CD8-positive, alpha-beta memory T cell (primary cell): Measurements from ENCODE around the gene UTRN. TPM values are rescaled to one million over a fixed set of nuclear protein-coding genes. Genes with fewer than 3 reads are reported as not detected.

Source experiments
- CTCF ChIA-PET: fragments of 350-600 bp; sonication (Branson Sonifier 250); formaldehyde crosslinking; loops from one replicate; lab custom pipeline; 2021; ENCODE audit warnings: antibody characterized with exemption; lab: Charles Lee
- POLR2A ChIA-PET: fragments of 350-600 bp; sonication (Branson Sonifier 250); formaldehyde crosslinking; loops from one replicate; lab custom pipeline; 2021; ENCODE audit warnings: antibody characterized with exemption; lab: Charles Lee
- DNase-seq, 5 donors: peaks; one replicate each; pipeline versions ENCODE4 v3.0.0 to v3.0.0-alpha.2; 2020 to 2022; ENCODE audit warnings: mixed read lengths in 1 of 5
- H3K27ac ChIP-seq: one replicate; pipeline ENCODE4 v1.7.0; 2013; ENCODE audit warnings: low read depth, mild to moderate bottlenecking, low read length, moderate library complexity
- H3K27me3 ChIP-seq: 2 replicates; pipeline ENCODE4 v1.7.0; 2013; ENCODE audit warnings: low read length, mild to moderate bottlenecking; ENCODE audit not compliant: insufficient read depth, poor library complexity, severe bottlenecking
- H3K36me3 ChIP-seq: 2 replicates; pipeline ENCODE4 v1.7.0; 2013; ENCODE audit warnings: mild to moderate bottlenecking, low read length, moderate library complexity; ENCODE audit not compliant: insufficient read depth
- H3K4me1 ChIP-seq: 2 replicates; pipeline ENCODE4 v1.7.0; 2013; ENCODE audit warnings: mild to moderate bottlenecking, low read length, moderate library complexity; ENCODE audit not compliant: insufficient read depth
- H3K4me3 ChIP-seq: 2 replicates; pipeline ENCODE4 v1.7.0; 2013; ENCODE audit warnings: mild to moderate bottlenecking, low read length
- H3K9me3 ChIP-seq: 2 replicates; pipeline ENCODE4 v1.7.0; 2013; ENCODE audit warnings: mild to moderate bottlenecking, low read length
- H3K27ac Mint-ChIP-seq, 8 donors: one replicate each; pipeline ENCODE4 v1.8.0; 2020 to 2021; ENCODE audit warnings: mixed read lengths in 8 of 8, mild to moderate bottlenecking in 6 of 8, inconsistent platforms in 3 of 8, moderate library complexity in 3 of 8
- H3K27me3 Mint-ChIP-seq, 2 donors: one replicate each; pipeline ENCODE4 v1.8.0; 2020 to 2021; ENCODE audit warnings: mixed read lengths in 2 of 2, mild to moderate bottlenecking in 1 of 2, moderate library complexity in 1 of 2
- H3K36me3 Mint-ChIP-seq, 3 donors: one replicate each; pipeline ENCODE4 v1.8.0; 2020 to 2021; ENCODE audit warnings: mixed read lengths in 3 of 3, inconsistent platforms in 1 of 3, mild to moderate bottlenecking in 1 of 3
- H3K4me1 Mint-ChIP-seq, 3 donors: one replicate each; pipeline ENCODE4 v1.8.0; 2020 to 2021; ENCODE audit warnings: mixed read lengths in 3 of 3, inconsistent platforms in 1 of 3, mild to moderate bottlenecking in 1 of 3
- H3K4me3 Mint-ChIP-seq, 7 donors: one replicate each; pipeline ENCODE4 v1.8.0; 2020 to 2021; ENCODE audit warnings: mixed read lengths in 7 of 7, mild to moderate bottlenecking in 6 of 7, moderate library complexity in 4 of 7, inconsistent platforms in 2 of 7
- H3K9me3 Mint-ChIP-seq, 5 donors: one replicate each; pipeline ENCODE4 v1.8.0; 2020 to 2022; ENCODE audit warnings: mixed read lengths in 5 of 5, mild to moderate bottlenecking in 3 of 5, moderate library complexity in 2 of 5, inconsistent platforms in 1 of 5
- polyA plus RNA-seq: library from polyadenylated mRNA; unstranded; fragments of 300-500 nt; fragmentation: Illumina TruSeq; gene quantifications from one replicate; pipeline ENCODE4 v1.2.3, GENCODE V29; 2021
- total RNA-seq, 2 experiments: library from RNA; stranded (reverse); gene quantifications; one replicate each; pipeline ENCODE4 v1.2.3, GENCODE V29; 2021

Gene UTRN
- total and polyA plus RNA-seq, 3 experiments from 2014 or later: 42.7 to 96.8 (median 42.8) TPM

DNA sequence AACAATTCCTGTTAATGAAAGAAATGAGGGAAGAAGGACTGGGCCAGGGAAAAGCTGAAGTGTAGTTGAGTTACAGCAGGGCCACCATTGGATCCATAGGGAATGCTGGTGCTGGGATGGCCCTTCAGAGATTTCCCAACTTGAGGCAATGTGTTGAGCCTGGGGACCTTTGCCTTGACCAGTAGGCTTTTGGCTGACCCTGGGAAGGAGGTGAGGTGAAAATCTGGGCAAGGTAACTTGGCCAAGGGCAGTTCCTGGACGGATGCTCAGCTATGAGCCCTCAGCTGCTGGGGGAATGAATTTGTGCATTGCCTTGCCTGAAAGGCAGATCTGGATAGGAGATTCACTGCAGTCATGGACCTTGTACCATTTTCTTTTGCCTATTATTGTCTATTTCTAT lies 20.4 kb downstream of the UTRN start:
- H3K4me3 Mint-ChIP-seq: peak overlapping the region; percentile 68 to 92 (median 83)
- POLR2A ChIA-PET: interaction anchor here (1.2 kb wide), 1 partner anchor 15 kb away, joined by 3 read pairs; no protein-coding TSS in a partner anchor
- Histone ChIP-seq H3K9me3 (no peaks in the 10 kb centered on the region), H3K4me1 (peaks cover 34% of the 10 kb centered on the region), H3K27ac (no peak overlapping the region), H3K27me3 (no peaks in the 10 kb centered on the region), H3K4me3 (no peak overlapping the region), H3K36me3 (no peaks in the 10 kb centered on the region)
- CTCF ChIA-PET: interaction anchor here (1.0 to 1.5 kb wide), 2 partner anchors 89 to 176 kb away, joined by 3 read pairs; no protein-coding TSS in a partner anchor
- no peaks in the 10 kb centered on the region for H3K9me3 Mint-ChIP-seq
- peaks cover 45 to 51% (median 48%) of the 10 kb centered on the region in 3 donors for H3K4me1 Mint-ChIP-seq
- H3K27ac Mint-ChIP-seq: peak overlapping the region; percentile 70 to 99 (median 93)
- DNase-seq: no peak
- H3K36me3 Mint-ChIP-seq: peaks cover 0 to 10% (median 8%) of the 10 kb centered on the region in 3 donors
- no peaks in the 10 kb centered on the region for H3K27me3 Mint-ChIP-seq

GRCh38 chr6:144305985-144306384 lies 20.9 kb downstream of the UTRN start:
- CTCF ChIA-PET: interaction anchor here (1.5 kb wide), 1 partner anchor 89 kb away, joined by 3 read pairs; no protein-coding TSS in a partner anchor

GRCh38 chr6:144307880-144308279 lies 22.7 kb downstream of the UTRN start:
- Mint-ChIP-seq H3K36me3 (peaks cover 0 to 10% (median 8%) of the 10 kb centered on the region in 3 donors), H3K4me3 (peak overlapping the region in 1 of 7 donors; percentile 27), H3K27me3 (no peaks in the 10 kb centered on the region), H3K27ac (peak overlapping the region in 4 of 8 donors; percentile 17 to 62 (median 24)), H3K9me3 (no peaks in the 10 kb centered on the region), H3K4me1 (peaks cover 44 to 57% (median 51%) of the 10 kb centered on the region in 3 donors)
- ChIA-PET POLR2A (no interaction called here), CTCF (no interaction called here)
- Histone ChIP-seq H3K4me3 (no peak overlapping the region), H3K27ac (no peak overlapping the region), H3K27me3 (no peaks in the 10 kb centered on the region), H3K9me3 (no peaks in the 10 kb centered on the region), H3K4me1 (peaks cover 29% of the 10 kb centered on the region), H3K36me3 (no peaks in the 10 kb centered on the region)
- DNase-seq: no peak

More at GRCh38 chr6:144305985-144306384, 20.9 kb downstream of the UTRN start:
- H3K27me3 Mint-ChIP-seq: no peaks in the 10 kb centered on the region
- peak overlapping the region; percentile 68 to 92 (median 83) for H3K4me3 Mint-ChIP-seq
- peak overlapping the region; percentile 70 to 99 (median 93) for H3K27ac Mint-ChIP-seq
- H3K4me1 ChIP-seq: peaks cover 34% of the 10 kb centered on the region
- no peaks in the 10 kb centered on the region for H3K9me3 ChIP-seq
- no peaks in the 10 kb centered on the region for H3K27me3 ChIP-seq
- POLR2A ChIA-PET: no interaction called here
- no peaks in the 10 kb centered on the region for H3K9me3 Mint-ChIP-seq
- H3K4me3 ChIP-seq: no peak overlapping the region
- DNase-seq: peak in 4 of 5 donors; percentile 23 to 74 (median 46)
- H3K4me1 Mint-ChIP-seq: peaks cover 49 to 56% (median 52%) of the 10 kb centered on the region in 3 donors
- H3K36me3 ChIP-seq: no peaks in the 10 kb centered on the region
- H3K27ac ChIP-seq: peak overlapping the region; percentile 5
- H3K36me3 Mint-ChIP-seq: peaks cover 0 to 10% (median 8%) of the 10 kb centered on the region in 3 donors

GRCh38 chr6:144310765-144311164 lies 25.6 kb downstream of the UTRN start:
- peaks cover 0 to 10% (median 8%) of the 10 kb centered on the region in 3 donors for H3K36me3 Mint-ChIP-seq
- H3K27ac ChIP-seq: no peak overlapping the region
- H3K4me1 Mint-ChIP-seq: peaks cover 22 to 33% (median 27%) of the 10 kb centered on the region in 3 donors
- H3K27me3 Mint-ChIP-seq: no peaks in the 10 kb centered on the region
- peak overlapping the region in 6 of 8 donors; percentile 5 to 70 (median 21) for H3K27ac Mint-ChIP-seq
- peaks cover 7% of the 10 kb centered on the region for H3K4me1 ChIP-seq
- no peaks in the 10 kb centered on the region for H3K27me3 ChIP-seq
- ChIA-PET CTCF (interaction anchor here (1.3 kb wide), 1 partner anchor 119 kb away, joined by 3 read pairs; no protein-coding TSS in a partner anchor), POLR2A (interaction anchor here (1.2 kb wide), 1 partner anchor 34 kb away, joined by 5 read pairs; no protein-coding TSS in a partner anchor)
- H3K9me3 ChIP-seq: no peaks in the 10 kb centered on the region
- no peak for DNase-seq
- H3K4me3 Mint-ChIP-seq: peak overlapping the region; percentile 58 to 93 (median 73)
- H3K9me3 Mint-ChIP-seq: no peaks in the 10 kb centered on the region
- no peaks in the 10 kb centered on the region for H3K36me3 ChIP-seq
- H3K4me3 ChIP-seq: no peak overlapping the region

DNA sequence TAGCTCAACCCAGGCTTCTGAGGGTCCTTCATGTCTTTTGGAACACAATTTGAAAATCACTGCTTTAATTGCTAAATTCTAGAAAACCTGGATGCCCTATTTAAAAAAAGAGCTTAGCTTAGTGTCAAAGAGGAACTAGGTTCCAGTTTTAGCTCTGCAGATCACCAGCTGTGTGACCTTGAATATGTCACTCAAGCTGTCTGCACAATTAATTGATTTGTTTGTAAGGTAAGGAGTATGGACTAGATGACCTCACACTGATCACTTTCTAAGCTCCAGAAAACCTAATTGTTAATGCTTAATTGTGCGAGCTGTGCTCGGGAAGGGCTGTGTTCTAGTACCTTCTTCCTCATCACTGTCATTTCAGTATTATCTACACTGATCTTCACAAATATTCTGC lies 26.2 kb downstream of the UTRN start:
- no peak overlapping the region for H3K4me3 ChIP-seq
- H3K27me3 ChIP-seq: no peaks in the 10 kb centered on the region
- ChIA-PET POLR2A (interaction anchor here (1.2 kb wide), 1 partner anchor 33 kb away, joined by 5 read pairs; no protein-coding TSS in a partner anchor), CTCF (interaction anchor here (1.3 kb wide), 1 partner anchor 118 kb away, joined by 3 read pairs; no protein-coding TSS in a partner anchor)
- DNase-seq: no peak
- Mint-ChIP-seq H3K27me3 (no peaks in the 10 kb centered on the region), H3K4me1 (peaks cover 16 to 27% (median 24%) of the 10 kb centered on the region in 3 donors), H3K36me3 (peaks cover 0 to 10% (median 6%) of the 10 kb centered on the region in 3 donors), H3K27ac (peak overlapping the region in 3 of 8 donors; percentile 5 to 70 (median 28)), H3K9me3 (no peaks in the 10 kb centered on the region), H3K4me3 (peak overlapping the region; percentile 58 to 93 (median 73))
- H3K9me3 ChIP-seq: no peaks in the 10 kb centered on the region
- no peak overlapping the region for H3K27ac ChIP-seq
- H3K36me3 ChIP-seq: no peaks in the 10 kb centered on the region
- H3K4me1 ChIP-seq: peaks cover 1% of the 10 kb centered on the region

- Mint-ChIP-seq H3K4me3 (no peak overlapping the region), H3K36me3 (peaks cover 0 to 3% (median 2%) of the 10 kb centered on the region in 3 donors), H3K4me1 (peaks cover 11 to 28% (median 25%) of the 10 kb centered on the region in 3 donors), H3K9me3 (no peaks in the 10 kb centered on the region), H3K27me3 (no peaks in the 10 kb centered on the region), H3K27ac (no peak overlapping the region)
- no peak overlapping the region for H3K4me3 ChIP-seq
- DNase-seq: no peak
- H3K27ac ChIP-seq: no peak overlapping the region
- CTCF ChIA-PET: no interaction called here
- no peaks in the 10 kb centered on the region for H3K9me3 ChIP-seq
- H3K4me1 ChIP-seq: no peaks in the 10 kb centered on the region
- POLR2A ChIA-PET: no interaction called here
- no peaks in the 10 kb centered on the region for H3K27me3 ChIP-seq
- no peaks in the 10 kb centered on the region for H3K36me3 ChIP-seq
Measured at GRCh38 chr6:144314003-144314485, 28.9 kb downstream of the UTRN start.

DNA sequence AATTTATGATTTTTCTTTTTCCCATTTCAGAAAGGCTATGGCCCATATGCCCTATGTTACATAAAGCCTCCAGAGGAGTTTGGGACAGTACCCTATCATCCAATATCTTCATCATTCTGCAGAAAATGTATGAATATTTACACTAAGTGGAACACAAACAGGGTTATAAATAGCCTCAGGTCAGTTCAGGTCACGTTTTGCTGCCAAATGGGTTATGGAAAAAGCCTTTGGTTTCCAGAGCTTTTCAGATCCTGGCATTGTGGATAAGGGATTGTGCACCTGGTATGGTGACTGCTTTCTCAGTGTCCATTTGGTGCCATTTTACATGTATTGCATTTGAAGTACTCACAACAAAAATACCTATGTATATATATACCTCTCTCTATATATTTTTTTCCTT lies 29.4 kb downstream of the UTRN start:
- Mint-ChIP-seq H3K4me3 (no peak overlapping the region), H3K9me3 (no peaks in the 10 kb centered on the region), H3K36me3 (no peaks in the 10 kb centered on the region), H3K4me1 (peaks cover 11 to 27% (median 25%) of the 10 kb centered on the region in 3 donors), H3K27ac (peak overlapping the region in 1 of 8 donors; percentile 50), H3K27me3 (no peaks in the 10 kb centered on the region)
- DNase-seq: no peak
- Histone ChIP-seq H3K36me3 (no peaks in the 10 kb centered on the region), H3K4me1 (no peaks in the 10 kb centered on the region), H3K4me3 (no peak overlapping the region), H3K27me3 (no peaks in the 10 kb centered on the region), H3K9me3 (no peaks in the 10 kb centered on the region), H3K27ac (no peak overlapping the region)
- ChIA-PET CTCF (no interaction called here), POLR2A (no interaction called here)
